NT2/D1 (cell line): ENCODE measurements around the gene FILIP1L.

Experiments
- DNase-seq: peaks from one replicate; pipeline ENCODE4 v3.0.0-alpha.2; 2011; ENCODE audit warnings: low read depth, low spot score
- H3K27me3 ChIP-seq: 2 replicates; pipeline ENCODE4 v1.6.0; 2011; ENCODE audit warnings: mild to moderate bottlenecking; ENCODE audit not compliant: insufficient read length, insufficient read depth
- H3K36me3 ChIP-seq: 2 replicates; pipeline ENCODE4 v1.6.1; 2011; ENCODE audit warnings: mild to moderate bottlenecking, low read length, mixed read lengths; ENCODE audit not compliant: insufficient read depth, insufficient read length
- H3K4me1 ChIP-seq: 2 replicates; pipeline ENCODE4 v1.5.1; 2011; ENCODE audit not compliant: insufficient read depth, insufficient read length
- H3K4me3 ChIP-seq: 2 replicates; pipeline ENCODE4 v1.5.1; 2011; ENCODE audit warnings: low read depth; ENCODE audit not compliant: insufficient read length
- H3K9ac ChIP-seq: 2 replicates; pipeline ENCODE4 v1.6.0; 2011; ENCODE audit warnings: low read depth; ENCODE audit not compliant: insufficient read length
- H3K9me3 ChIP-seq: 2 replicates; pipeline ENCODE4 v1.5.1; 2011; ENCODE audit warnings: mild to moderate bottlenecking, low read length; ENCODE audit not compliant: insufficient read depth
- SUZ12 ChIP-seq: IDR thresholded peaks from 2 replicates; pipeline ENCODE4 v1.6.1; 2011; ENCODE audit not compliant: insufficient read length, insufficient read depth; ENCODE audit errors: extremely low read depth
- YY1 ChIP-seq: IDR thresholded peaks from 2 replicates; pipeline ENCODE4 v1.6.1; 2011; ENCODE audit not compliant: insufficient read length, insufficient read depth
- ZNF274 ChIP-seq: IDR thresholded peaks from 2 replicates; pipeline ENCODE4 v1.6.1; 2011; ENCODE audit warnings: mild to moderate bottlenecking, low read depth, low read length

The FILIP1L gene

GRCh38 chr3:99879275-99879674 lies 235.0 kb downstream of the FILIP1L start:
- Histone ChIP-seq H3K4me3 (no peak overlapping the region), H3K4me1 (no peaks in the 10 kb centered on the region), H3K9ac (no peak overlapping the region), H3K9me3 (no peaks in the 10 kb centered on the region), H3K36me3 (peaks cover 4% of the 10 kb centered on the region), H3K27me3 (peaks cover 13% of the 10 kb centered on the region)
- DNase-seq = no peak
- TF ChIP-seq YY1 = no peak
- TF ChIP-seq ZNF274 = no peak
- no peak for TF ChIP-seq SUZ12

DNA sequence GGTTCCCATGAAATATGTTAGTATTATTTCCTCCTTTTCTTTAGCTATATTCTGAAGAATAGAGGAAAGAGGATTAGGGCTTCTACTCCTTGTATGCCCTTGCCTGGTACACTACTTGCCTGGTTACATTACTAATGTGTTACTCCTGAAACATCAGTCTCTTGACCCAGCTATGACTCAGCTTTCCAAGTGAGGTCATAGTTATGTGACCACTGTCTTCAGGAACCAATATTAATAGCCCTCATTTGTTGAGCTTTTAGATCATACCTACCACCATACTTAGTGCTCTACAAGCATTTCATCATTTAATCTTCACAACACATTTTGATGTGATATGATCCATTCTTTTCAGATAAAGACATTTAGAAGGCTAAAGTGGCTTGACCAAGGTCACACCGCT lies 236.3 kb downstream of the FILIP1L start:
- Histone ChIP-seq H3K4me1 (no peaks in the 10 kb centered on the region), H3K27me3 (peaks cover 13% of the 10 kb centered on the region)

DNA sequence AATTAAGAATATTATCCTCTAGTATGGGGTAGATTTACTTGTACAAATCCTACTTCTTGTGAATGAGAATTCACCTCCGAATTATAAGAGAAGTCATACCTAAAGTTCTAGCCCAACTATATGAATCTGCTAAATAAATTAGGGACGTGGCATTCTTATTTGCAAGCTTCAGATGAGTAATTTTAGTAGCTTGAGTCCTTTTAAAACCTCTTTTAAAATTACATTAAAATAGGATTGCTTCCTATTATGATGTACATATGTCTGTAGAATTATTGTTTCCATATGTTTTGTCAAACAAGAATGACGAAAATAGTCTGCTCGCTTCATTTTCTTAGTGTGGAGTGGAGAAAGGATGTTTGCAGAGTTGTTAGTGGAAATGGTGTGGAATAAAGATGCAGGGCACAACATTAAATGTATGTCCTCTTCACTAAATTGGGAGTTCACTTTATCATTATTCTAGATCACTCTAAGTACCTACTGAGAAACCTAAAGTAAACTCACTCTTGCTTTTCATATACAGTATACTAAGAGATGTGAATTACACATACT lies 237.2 kb downstream of the FILIP1L start:
- H3K27me3 ChIP-seq = peaks cover 13% of the 10 kb centered on the region
- H3K4me1 ChIP-seq = no peaks in the 10 kb centered on the region
- H3K36me3 ChIP-seq = peaks cover 4% of the 10 kb centered on the region
- H3K4me3 ChIP-seq = no peak overlapping the region
- no peak for TF ChIP-seq SUZ12
- H3K9me3 ChIP-seq = no peaks in the 10 kb centered on the region
- DNase-seq = no peak
- no peak overlapping the region for H3K9ac ChIP-seq

More for the DNA sequence above, 236.3 kb downstream of the FILIP1L start:
- DNase-seq = no peak
- Histone ChIP-seq H3K36me3 (peaks cover 4% of the 10 kb centered on the region), H3K4me3 (no peak overlapping the region), H3K9ac (no peak overlapping the region), H3K9me3 (no peaks in the 10 kb centered on the region)
- TF ChIP-seq YY1 (no peak), SUZ12 (no peak), ZNF274 (no peak)

DNA sequence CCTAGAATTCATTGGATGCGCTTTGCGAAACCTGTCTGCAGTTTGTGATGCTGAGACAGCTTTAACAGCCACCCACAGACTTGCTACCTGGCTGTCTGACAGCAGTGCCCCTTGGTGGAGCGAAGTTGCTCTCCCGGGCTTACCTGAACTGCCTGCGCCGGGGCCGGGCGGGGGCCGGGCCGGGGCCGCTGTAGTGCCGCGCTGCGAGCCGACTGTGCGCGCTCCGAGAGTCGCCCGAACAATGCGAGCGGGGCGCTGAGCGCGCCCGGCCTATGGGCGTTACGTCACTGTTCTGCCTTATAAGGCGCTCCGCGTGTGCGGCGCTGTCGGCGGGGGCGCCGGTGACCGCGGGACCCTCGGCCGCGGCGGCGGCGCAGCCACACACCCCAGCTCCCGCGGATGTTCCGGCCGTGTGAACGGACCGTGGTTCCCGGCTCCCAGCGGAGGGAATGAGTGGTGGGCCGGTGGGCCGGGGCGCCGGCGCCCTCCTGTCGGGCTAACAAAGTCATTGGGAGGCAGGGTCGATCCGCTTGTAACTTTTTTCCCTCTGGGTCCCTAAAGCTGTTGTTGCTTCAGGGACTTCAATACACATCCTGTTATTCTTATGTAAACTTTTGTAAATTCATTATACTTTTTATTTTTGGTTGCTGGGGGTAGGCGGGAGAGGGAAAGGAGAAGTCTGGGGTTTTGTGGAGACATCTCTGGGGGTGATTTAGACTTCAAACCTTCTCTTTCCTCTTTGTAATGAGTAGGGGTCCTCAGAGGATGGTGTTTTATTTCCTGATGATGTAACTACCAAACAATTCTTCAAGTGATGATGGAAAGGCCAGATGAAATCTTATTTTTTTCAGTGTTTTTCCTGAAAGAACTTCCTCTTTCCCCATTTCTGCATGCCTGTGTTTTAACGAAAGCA lies 238.1 kb downstream of the FILIP1L start:
- TF ChIP-seq ZNF274 (no peak), YY1 (no peak), SUZ12 (no peak)
- Histone ChIP-seq H3K4me1 (no peaks in the 10 kb centered on the region), H3K4me3 (peak overlapping the region; percentile 41), H3K36me3 (peaks cover 8% of the 10 kb centered on the region), H3K9me3 (no peaks in the 10 kb centered on the region), H3K9ac (peak overlapping the region; percentile 51), H3K27me3 (peaks cover 13% of the 10 kb centered on the region)
- DNase-seq = peak; percentile 70

GRCh38 chr3:99875581-99875928 lies 238.7 kb downstream of the FILIP1L start:
- DNase-seq = no peak
- Histone ChIP-seq H3K27me3 (peaks cover 13% of the 10 kb centered on the region), H3K36me3 (peaks cover 13% of the 10 kb centered on the region), H3K4me3 (peak overlapping the region; percentile 41), H3K4me1 (no peaks in the 10 kb centered on the region), H3K9ac (peak overlapping the region; percentile 51), H3K9me3 (no peaks in the 10 kb centered on the region)
- TF ChIP-seq ZNF274 = no peak
- no peak for TF ChIP-seq SUZ12
- TF ChIP-seq YY1 = no peak

DNA sequence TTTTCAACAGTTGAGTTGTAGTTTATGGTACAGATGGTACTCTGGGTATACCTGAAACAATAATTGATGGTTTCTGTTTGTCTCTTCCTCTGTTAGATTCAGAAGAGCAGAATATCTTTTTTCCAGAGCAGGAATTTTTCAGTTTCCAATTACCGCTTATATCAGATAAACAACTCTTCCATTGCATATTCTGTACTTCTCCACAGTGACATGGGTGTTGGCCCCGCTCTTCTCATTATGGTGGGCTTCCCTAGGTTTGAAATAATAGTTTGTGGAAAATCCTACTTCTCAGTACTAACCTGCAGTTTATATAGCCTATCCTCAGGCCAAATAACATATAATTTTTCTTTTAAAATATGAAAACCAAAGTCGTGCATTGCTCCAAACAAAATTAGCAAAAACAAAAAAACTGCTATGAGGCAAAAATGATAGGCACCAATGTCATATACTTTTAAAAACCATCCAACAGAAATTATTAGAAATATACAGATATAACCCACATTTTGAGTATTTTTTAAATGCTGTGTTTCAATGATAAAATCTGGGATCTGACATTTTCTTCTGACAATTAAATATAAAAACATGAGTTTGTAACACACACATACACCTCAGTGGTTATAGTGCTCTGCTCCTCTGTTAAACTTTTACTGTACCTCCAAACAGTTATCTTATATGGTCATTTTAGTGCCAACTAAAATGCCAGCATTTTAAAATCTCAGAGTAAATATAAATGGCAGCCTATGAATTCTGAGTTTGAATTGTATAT lies 239.9 kb downstream of the FILIP1L start:
- no peak for DNase-seq
- Histone ChIP-seq H3K9me3 (no peaks in the 10 kb centered on the region), H3K36me3 (peaks cover 19% of the 10 kb centered on the region), H3K4me3 (no peak overlapping the region), H3K27me3 (peaks cover 13% of the 10 kb centered on the region), H3K9ac (no peak overlapping the region), H3K4me1 (no peaks in the 10 kb centered on the region)
- TF ChIP-seq ZNF274 (no peak), YY1 (no peak), SUZ12 (no peak)
